Measurements from ENCODE around the gene TMEM150A. TPM values are rescaled to one million over a fixed set of nuclear protein-coding genes. Genes with fewer than 3 reads are reported as not detected.

TMEM150A gene
- polyA plus RNA-seq, 2 of the 4 experiments (the other 2 are of a cell fraction) = 8.5 to 10.9 TPM

DNA sequence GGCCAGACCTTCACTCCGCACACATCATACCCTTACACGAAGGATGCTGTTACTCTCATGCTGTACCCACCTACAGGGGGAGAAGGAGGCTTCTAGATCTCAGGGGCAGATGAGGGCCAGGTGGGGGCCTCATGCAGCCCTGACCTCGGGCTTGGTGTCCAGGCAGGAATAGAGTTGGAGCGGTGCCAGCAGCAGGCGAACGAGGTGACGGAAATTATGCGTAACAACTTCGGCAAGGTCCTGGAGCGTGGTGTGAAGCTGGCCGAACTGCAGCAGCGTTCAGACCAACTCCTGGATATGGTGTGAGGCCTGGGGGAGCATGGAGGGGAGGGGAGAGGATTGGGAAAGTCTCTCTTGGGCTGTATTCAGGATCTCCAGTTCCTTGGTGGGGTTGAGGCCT is 10.9 kb downstream of the TMEM150A start:
- no peak overlapping the region for H3K27ac ChIP-seq
- CTCF ChIA-PET = interaction anchor here (0.8 to 2.5 kb wide), 4 partner anchors 11 to 170 kb away, joined by 3 to 8 read pairs (median 4); partner anchors contain the start of gene TMEM150A
- peaks cover 10% of the 10 kb centered on the region for H3K4me1 ChIP-seq
- 86% methylated on average over 12 of the region's 12 CpGs for WGBS (ENCODE audit: missing lambda C conversion rate)
- H3K9me3 ChIP-seq = no peaks in the 10 kb centered on the region
- FAIRE-seq = no peak
- TF ChIP-seq, protein P1, sequence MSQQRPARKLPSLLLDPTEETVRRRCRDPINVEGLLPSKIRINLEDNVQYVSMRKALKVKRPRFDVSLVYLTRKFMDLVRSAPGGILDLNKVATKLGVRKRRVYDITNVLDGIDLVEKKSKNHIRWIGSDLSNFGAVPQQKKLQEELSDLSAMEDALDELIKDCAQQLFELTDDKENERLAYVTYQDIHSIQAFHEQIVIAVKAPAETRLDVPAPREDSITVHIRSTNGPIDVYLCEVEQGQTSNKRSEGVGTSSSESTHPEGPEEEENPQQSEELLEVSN (IDR thresholded peaks at IDR 0.05; ENCODE audit: borderline replicate concordance, low read depth) = no peak
- TF ChIP-seq, protein P2, sequence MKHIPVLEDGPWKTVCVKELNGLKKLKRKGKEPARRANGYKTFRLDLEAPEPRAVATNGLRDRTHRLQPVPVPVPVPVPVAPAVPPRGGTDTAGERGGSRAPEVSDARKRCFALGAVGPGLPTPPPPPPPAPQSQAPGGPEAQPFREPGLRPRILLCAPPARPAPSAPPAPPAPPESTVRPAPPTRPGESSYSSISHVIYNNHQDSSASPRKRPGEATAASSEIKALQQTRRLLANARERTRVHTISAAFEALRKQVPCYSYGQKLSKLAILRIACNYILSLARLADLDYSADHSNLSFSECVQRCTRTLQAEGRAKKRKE (CRISPR knock-in tag; IDR thresholded peaks at IDR 0.05; ENCODE audit: low read depth) = no peak
- H3K4me3 ChIP-seq = no peak overlapping the region
- no peak overlapping the region for H3K4me2 ChIP-seq
- POLR2A ChIA-PET = interaction anchor here (0.6 kb wide), 1 partner anchor 9 kb away, joined by 3 read pairs; no protein-coding TSS in a partner anchor
- ATAC-seq = no peak
- no peak for DNase-seq (ENCODE audit: low read depth in 1 of 2, low spot score in 1 of 2)

DNA sequence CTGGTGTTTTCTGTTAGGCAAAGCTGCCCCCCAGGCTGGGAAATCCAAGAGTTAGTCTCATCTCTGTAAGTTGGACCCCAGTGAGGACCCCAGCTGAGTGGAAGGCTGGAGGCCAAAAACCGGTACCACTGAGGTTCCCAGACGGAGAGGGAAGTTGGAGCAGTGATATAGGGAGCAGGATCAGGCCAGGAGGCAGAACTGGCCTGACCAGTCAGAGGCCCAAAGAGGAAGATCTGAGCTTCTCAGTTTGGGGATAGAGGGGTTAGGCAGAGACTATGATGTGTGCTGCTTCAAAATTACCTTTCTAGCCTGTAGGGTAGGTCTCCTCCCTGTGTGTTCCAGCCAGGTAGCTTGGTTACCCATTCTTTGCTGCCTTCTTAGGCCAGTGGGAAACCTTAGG is 11.5 kb downstream of the TMEM150A start:
- no peaks in the 10 kb centered on the region for H3K9me3 ChIP-seq
- POLR2A ChIA-PET = interaction anchor here (0.6 kb wide), 1 partner anchor 10 kb away, joined by 3 read pairs; no protein-coding TSS in a partner anchor
- H3K4me1 ChIP-seq = peaks cover 8% of the 10 kb centered on the region
- FAIRE-seq = no peak
- no peak for DNase-seq (ENCODE audit: low read depth in 1 of 2, low spot score in 1 of 2)
- CTCF ChIA-PET = interaction anchor here (0.8 to 1.9 kb wide), 4 partner anchors 12 to 199 kb away, joined by 3 to 5 read pairs (median 4); partner anchors contain the start of gene TMEM150A
- H3K4me3 ChIP-seq = no peak overlapping the region
- no peak overlapping the region for H3K4me2 ChIP-seq
- 68% methylated on average over 2 of the region's 2 CpGs for WGBS (ENCODE audit: missing lambda C conversion rate)
- H3K27ac ChIP-seq = no peak overlapping the region
- ATAC-seq = no peak
- TF ChIP-seq HEYL (CRISPR knock-in tag; IDR thresholded peaks at IDR 0.05) (no peak), JUNB (IDR thresholded peaks at IDR 0.05) (no peak), GATA3 (IDR thresholded peaks at IDR 0.05; ENCODE audit: borderline replicate concordance) (no peak), RAD21 (conservative IDR thresholded peaks at IDR 0.05 in 1 of 2, IDR thresholded peaks at IDR 0.05 in 1 of 2) (no peak), RNF2 (IDR thresholded peaks at IDR 0.05; ENCODE audit: borderline replicate concordance, low read depth) (no peak), HOXA7 (CRISPR knock-in tag; IDR thresholded peaks at IDR 0.05) (no peak), FOSB (CRISPR knock-in tag; IDR thresholded peaks at IDR 0.05) (no peak), JUN (IDR thresholded peaks at IDR 0.05) (no peak), NPAS2 (CRISPR knock-in tag; IDR thresholded peaks at IDR 0.05; ENCODE audit: borderline replicate concordance) (no peak), ZSCAN20 (CRISPR knock-in tag; IDR thresholded peaks at IDR 0.05) (no peak)
- TF ChIP-seq, protein P3, sequence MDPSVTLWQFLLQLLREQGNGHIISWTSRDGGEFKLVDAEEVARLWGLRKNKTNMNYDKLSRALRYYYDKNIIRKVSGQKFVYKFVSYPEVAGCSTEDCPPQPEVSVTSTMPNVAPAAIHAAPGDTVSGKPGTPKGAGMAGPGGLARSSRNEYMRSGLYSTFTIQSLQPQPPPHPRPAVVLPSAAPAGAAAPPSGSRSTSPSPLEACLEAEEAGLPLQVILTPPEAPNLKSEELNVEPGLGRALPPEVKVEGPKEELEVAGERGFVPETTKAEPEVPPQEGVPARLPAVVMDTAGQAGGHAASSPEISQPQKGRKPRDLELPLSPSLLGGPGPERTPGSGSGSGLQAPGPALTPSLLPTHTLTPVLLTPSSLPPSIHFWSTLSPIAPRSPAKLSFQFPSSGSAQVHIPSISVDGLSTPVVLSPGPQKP (IDR thresholded peaks at IDR 0.05; ENCODE audit: low read depth, low read length) = no peak
- TF ChIP-seq, protein P4, sequence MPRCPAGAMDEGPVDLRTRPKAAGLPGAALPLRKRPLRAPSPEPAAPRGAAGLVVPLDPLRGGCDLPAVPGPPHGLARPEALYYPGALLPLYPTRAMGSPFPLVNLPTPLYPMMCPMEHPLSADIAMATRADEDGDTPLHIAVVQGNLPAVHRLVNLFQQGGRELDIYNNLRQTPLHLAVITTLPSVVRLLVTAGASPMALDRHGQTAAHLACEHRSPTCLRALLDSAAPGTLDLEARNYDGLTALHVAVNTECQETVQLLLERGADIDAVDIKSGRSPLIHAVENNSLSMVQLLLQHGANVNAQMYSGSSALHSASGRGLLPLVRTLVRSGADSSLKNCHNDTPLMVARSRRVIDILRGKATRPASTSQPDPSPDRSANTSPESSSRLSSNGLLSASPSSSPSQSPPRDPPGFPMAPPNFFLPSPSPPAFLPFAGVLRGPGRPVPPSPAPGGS (IDR thresholded peaks at IDR 0.05) = no peak
- TF ChIP-seq, protein P5, sequence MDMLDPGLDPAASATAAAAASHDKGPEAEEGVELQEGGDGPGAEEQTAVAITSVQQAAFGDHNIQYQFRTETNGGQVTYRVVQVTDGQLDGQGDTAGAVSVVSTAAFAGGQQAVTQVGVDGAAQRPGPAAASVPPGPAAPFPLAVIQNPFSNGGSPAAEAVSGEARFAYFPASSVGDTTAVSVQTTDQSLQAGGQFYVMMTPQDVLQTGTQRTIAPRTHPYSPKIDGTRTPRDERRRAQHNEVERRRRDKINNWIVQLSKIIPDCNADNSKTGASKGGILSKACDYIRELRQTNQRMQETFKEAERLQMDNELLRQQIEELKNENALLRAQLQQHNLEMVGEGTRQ (IDR thresholded peaks at IDR 0.05) = no peak
- TF ChIP-seq, protein P6, sequence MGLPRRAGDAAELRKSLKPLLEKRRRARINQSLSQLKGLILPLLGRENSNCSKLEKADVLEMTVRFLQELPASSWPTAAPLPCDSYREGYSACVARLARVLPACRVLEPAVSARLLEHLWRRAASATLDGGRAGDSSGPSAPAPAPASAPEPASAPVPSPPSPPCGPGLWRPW (IDR thresholded peaks at IDR 0.05) = no peak
